ENCODE results near the gene CCDC187. TPM values are rescaled to one million over a fixed set of nuclear protein-coding genes. Genes with fewer than 3 reads are reported as not detected.

The CCDC187 gene
- total RNA-seq, 1 experiment from 2014 or later = not detected

GRCh38 chr9:136233868-136234267 is 70.0 kb downstream of the CCDC187 start:
- TF ChIP-seq CTCF (conservative IDR thresholded peaks at IDR 0.05; ENCODE audit: low read depth, low read length) (no peak), EZH2 (IDR thresholded peaks at IDR 0.05; ENCODE audit: borderline replicate concordance, low read depth, low read length, poor library complexity, severe bottlenecking) (no peak)
- DNase-seq (ENCODE audit: low spot score) = no peak
- ChIA-PET CTCF (no interaction called here), POLR2A (ENCODE audit: low non-redundant PET) (no interaction called here)
- H3K27me3 ChIP-seq (replicated peaks; ENCODE audit: insufficient read depth, low read depth, low read length, poor library complexity) = no peaks in the 10 kb centered on the region
- H3K36me3 ChIP-seq (ENCODE audit: insufficient read depth, low read length, poor library complexity, severe bottlenecking) = peaks cover 27% of the 10 kb centered on the region
- no peak overlapping the region for H3K27ac ChIP-seq (ENCODE audit: low read depth, low read length, poor library complexity, severe bottlenecking)
- no peak overlapping the region for H3K4me3 ChIP-seq (ENCODE audit: low read depth, low read length, poor library complexity, severe bottlenecking)
- intact Hi-C loops (cut with micrococcal nuclease; ENCODE audit: unreplicated experiment) = no loop called here
- H3K4me1 ChIP-seq (ENCODE audit: insufficient read depth, low read length, poor library complexity, severe bottlenecking) = no peaks in the 10 kb centered on the region
- BruUV-seq (replicated peaks) = no TSS peak
- H3K9me3 ChIP-seq (ENCODE audit: low read depth, low read length, poor library complexity, severe bottlenecking) = no peaks in the 10 kb centered on the region

GRCh38 chr9:136233411-136233810 is 70.5 kb downstream of the CCDC187 start:
- no peak for DNase-seq (ENCODE audit: low spot score)
- no peak overlapping the region for H3K4me3 ChIP-seq (ENCODE audit: low read depth, low read length, poor library complexity, severe bottlenecking)
- no peaks in the 10 kb centered on the region for H3K4me1 ChIP-seq (ENCODE audit: insufficient read depth, low read length, poor library complexity, severe bottlenecking)
- no peaks in the 10 kb centered on the region for H3K27me3 ChIP-seq (replicated peaks; ENCODE audit: insufficient read depth, low read depth, low read length, poor library complexity)
- H3K9me3 ChIP-seq (ENCODE audit: low read depth, low read length, poor library complexity, severe bottlenecking) = no peaks in the 10 kb centered on the region
- peaks cover 27% of the 10 kb centered on the region for H3K36me3 ChIP-seq (ENCODE audit: insufficient read depth, low read length, poor library complexity, severe bottlenecking)
- TF ChIP-seq EZH2 (IDR thresholded peaks at IDR 0.05; ENCODE audit: borderline replicate concordance, low read depth, low read length, poor library complexity, severe bottlenecking) (no peak), CTCF (conservative IDR thresholded peaks at IDR 0.05; ENCODE audit: low read depth, low read length) (no peak)
- intact Hi-C loops (cut with micrococcal nuclease; ENCODE audit: unreplicated experiment) = no loop called here
- ChIA-PET POLR2A (ENCODE audit: low non-redundant PET) (no interaction called here), CTCF (no interaction called here)
- H3K27ac ChIP-seq (ENCODE audit: low read depth, low read length, poor library complexity, severe bottlenecking) = no peak overlapping the region
- no TSS peak for BruUV-seq (replicated peaks)

GRCh38 chr9:136232969-136233368 is 70.9 kb downstream of the CCDC187 start:
- intact Hi-C loops (cut with micrococcal nuclease; ENCODE audit: unreplicated experiment) = no loop called here
- TF ChIP-seq CTCF (conservative IDR thresholded peaks at IDR 0.05; ENCODE audit: low read depth, low read length) = no peak
- no peak for TF ChIP-seq EZH2 (IDR thresholded peaks at IDR 0.05; ENCODE audit: borderline replicate concordance, low read depth, low read length, poor library complexity, severe bottlenecking)
- no peaks in the 10 kb centered on the region for H3K27me3 ChIP-seq (replicated peaks; ENCODE audit: insufficient read depth, low read depth, low read length, poor library complexity)
- H3K36me3 ChIP-seq (ENCODE audit: insufficient read depth, low read length, poor library complexity, severe bottlenecking) = peaks cover 27% of the 10 kb centered on the region
- no peaks in the 10 kb centered on the region for H3K9me3 ChIP-seq (ENCODE audit: low read depth, low read length, poor library complexity, severe bottlenecking)
- no TSS peak for BruUV-seq (replicated peaks)
- DNase-seq (ENCODE audit: low spot score) = no peak
- ChIA-PET CTCF (no interaction called here), POLR2A (ENCODE audit: low non-redundant PET) (no interaction called here)
- no peak overlapping the region for H3K4me3 ChIP-seq (ENCODE audit: low read depth, low read length, poor library complexity, severe bottlenecking)
- H3K27ac ChIP-seq (ENCODE audit: low read depth, low read length, poor library complexity, severe bottlenecking) = no peak overlapping the region
- H3K4me1 ChIP-seq (ENCODE audit: insufficient read depth, low read length, poor library complexity, severe bottlenecking) = no peaks in the 10 kb centered on the region
